ENCODE data around the gene CCDC183.

Gene CCDC183

DNA sequence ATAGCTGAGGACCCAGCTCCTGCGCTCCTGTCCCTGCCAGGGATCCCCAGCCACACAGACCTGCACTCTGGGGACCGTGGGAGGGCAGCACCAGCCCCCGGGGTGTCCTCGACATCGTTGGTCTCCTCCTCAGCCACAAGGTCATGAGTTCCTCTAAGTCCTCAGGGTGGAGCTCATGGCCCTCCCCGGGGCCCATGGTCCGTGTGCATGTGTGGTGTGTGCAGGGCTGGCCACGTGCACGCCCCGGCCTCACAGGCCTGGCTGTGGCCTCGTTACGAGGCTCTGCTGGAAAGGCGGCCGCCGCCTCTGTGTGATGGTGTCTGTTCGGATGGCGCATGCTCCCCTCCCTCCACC lies 30.0 kb downstream of the CCDC183 start:
- H3K4me3 ChIP-seq (ENCODE audit: low read length), result no peak overlapping the region
- H3K36me3 ChIP-seq (ENCODE audit: control insufficient read depth, low read length), result peaks cover 78% of the 10 kb centered on the region
- H3K27me3 ChIP-seq (ENCODE audit: control insufficient read depth, low read length), result no peaks in the 10 kb centered on the region
- H4K20me1 ChIP-seq (ENCODE audit: control insufficient read depth, insufficient read depth, low read depth, low read length), result no peaks in the 10 kb centered on the region; the same call in 1 of the 2 replicates
- TF ChIP-seq, protein P1, sequence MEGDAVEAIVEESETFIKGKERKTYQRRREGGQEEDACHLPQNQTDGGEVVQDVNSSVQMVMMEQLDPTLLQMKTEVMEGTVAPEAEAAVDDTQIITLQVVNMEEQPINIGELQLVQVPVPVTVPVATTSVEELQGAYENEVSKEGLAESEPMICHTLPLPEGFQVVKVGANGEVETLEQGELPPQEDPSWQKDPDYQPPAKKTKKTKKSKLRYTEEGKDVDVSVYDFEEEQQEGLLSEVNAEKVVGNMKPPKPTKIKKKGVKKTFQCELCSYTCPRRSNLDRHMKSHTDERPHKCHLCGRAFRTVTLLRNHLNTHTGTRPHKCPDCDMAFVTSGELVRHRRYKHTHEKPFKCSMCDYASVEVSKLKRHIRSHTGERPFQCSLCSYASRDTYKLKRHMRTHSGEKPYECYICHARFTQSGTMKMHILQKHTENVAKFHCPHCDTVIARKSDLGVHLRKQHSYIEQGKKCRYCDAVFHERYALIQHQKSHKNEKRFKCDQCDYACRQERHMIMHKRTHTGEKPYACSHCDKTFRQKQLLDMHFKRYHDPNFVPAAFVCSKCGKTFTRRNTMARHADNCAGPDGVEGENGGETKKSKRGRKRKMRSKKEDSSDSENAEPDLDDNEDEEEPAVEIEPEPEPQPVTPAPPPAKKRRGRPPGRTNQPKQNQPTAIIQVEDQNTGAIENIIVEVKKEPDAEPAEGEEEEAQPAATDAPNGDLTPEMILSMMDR (IDR thresholded peaks at IDR 0.05; ENCODE audit: low read depth, low read length, poor library complexity, severe bottlenecking), result no peak
- no peak for TF ChIP-seq EZH2phosphoT487 (IDR thresholded peaks at IDR 0.05; ENCODE audit: borderline replicate concordance, low read length)
- peaks cover 12% of the 10 kb centered on the region for H3K79me2 ChIP-seq (ENCODE audit: control insufficient read depth, low read length)
- no peaks in the 10 kb centered on the region for H3F3A ChIP-seq (ENCODE audit: control insufficient read depth, insufficient read depth)
- H3K27ac ChIP-seq (ENCODE audit: low read depth, low read length), result no peak overlapping the region
- H3K4me2 ChIP-seq (ENCODE audit: low read length), result no peak overlapping the region
- no peaks in the 10 kb centered on the region for H3K9me2 ChIP-seq (replicated peaks; ENCODE audit: control insufficient read depth, low read length)
- no peaks in the 10 kb centered on the region for H3K9me3 ChIP-seq (ENCODE audit: control insufficient read depth, insufficient read depth, low read length)
- no peaks in the 10 kb centered on the region for H3K4me1 ChIP-seq (ENCODE audit: control insufficient read depth, low read length)

DNA sequence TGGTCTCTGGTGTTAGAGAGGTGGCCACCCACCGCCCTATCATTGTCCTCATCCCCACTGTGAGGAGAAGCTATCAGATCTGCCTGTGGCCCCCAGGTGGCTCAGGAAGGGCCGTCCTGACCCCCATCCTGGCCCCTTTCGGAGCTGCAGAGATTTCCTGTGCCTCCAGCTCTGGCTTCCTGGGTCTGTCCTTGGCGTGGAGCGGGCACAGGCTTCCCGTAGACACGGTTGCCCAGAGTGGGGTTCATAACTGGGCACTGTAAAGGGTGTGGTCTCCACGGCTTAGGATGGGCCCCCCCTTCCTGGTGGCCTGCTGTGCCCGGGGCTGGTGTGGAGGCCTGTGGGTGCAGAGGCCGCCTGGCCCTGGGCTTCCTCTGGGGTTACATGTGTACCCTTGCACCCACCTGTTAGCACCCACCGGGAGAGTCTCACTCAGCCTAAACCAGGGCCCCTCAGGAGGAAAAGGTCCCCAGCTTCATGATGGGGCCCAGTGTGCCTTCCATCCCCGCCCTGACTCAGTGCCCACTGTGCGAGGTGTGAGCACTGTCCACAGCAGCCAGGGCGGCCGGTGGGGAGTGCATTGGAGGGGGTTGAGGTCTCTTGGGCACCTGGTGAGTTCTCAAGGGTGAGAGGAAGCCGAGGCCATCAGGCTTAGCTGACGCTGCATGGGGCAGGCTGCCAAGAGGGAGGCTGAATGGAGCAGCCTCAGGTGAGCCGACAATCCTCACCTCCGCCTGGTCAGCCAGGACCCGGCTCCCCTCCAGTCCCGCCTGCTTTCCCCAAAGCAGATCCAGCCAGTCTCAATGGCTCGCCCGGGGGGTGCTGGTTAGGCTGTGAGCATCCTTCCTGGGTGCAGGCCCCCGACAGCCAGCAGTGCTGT lies 30.8 kb downstream of the CCDC183 start:
- Histone ChIP-seq H3F3A (ENCODE audit: control insufficient read depth, insufficient read depth) (no peaks in the 10 kb centered on the region), H3K4me3 (ENCODE audit: low read length) (no peak overlapping the region), H3K4me1 (ENCODE audit: control insufficient read depth, low read length) (no peaks in the 10 kb centered on the region), H3K4me2 (ENCODE audit: low read length) (no peak overlapping the region), H4K20me1 (ENCODE audit: control insufficient read depth, insufficient read depth, low read depth, low read length) (no peaks in the 10 kb centered on the region; the same call in 1 of the 2 replicates), H3K27me3 (ENCODE audit: control insufficient read depth, low read length) (no peaks in the 10 kb centered on the region), H3K9me2 (replicated peaks; ENCODE audit: control insufficient read depth, low read length) (no peaks in the 10 kb centered on the region), H3K36me3 (ENCODE audit: control insufficient read depth, low read length) (peaks cover 85% of the 10 kb centered on the region), H3K9me3 (ENCODE audit: control insufficient read depth, insufficient read depth, low read length) (no peaks in the 10 kb centered on the region), H3K27ac (ENCODE audit: low read depth, low read length) (no peak overlapping the region), H3K79me2 (ENCODE audit: control insufficient read depth, low read length) (peaks cover 7% of the 10 kb centered on the region)
- TF ChIP-seq, protein P1 (IDR thresholded peaks at IDR 0.05; ENCODE audit: low read depth, low read length, poor library complexity, severe bottlenecking), result no peak
- TF ChIP-seq EZH2phosphoT487 (IDR thresholded peaks at IDR 0.05; ENCODE audit: borderline replicate concordance, low read length), result no peak

DNA sequence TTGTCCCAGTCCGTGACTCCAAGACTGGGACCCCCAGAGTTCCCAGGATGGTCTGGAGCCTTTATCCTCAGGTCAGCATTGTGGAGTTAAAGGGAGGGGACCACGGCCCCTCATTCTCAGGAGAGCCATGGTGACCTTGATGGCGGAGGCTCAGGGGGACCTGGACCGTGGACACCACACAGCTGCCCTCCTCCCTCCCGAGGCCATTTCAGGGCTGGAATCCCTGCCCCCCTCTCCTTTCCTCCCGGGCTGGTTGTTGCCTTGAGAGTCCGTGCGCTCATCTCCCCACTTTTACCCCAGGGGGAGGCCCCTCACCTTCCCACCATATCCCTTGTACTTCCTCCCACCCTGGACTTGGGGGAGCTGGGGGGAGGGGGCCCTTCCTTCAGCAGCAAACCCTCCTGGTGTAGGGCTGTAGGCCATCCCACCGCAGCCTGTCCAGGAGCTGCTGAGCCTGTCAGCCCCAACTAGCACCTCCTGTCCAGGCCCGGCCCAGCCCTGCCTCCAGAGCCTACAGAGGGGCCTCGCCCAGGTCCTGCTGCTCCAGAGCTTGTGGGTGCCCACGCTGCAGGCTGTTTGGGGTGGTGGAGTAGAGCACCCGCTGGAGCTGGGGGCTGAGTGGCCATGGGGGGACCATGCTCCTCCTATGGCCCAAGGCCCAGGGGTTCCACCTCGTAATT lies 31.8 kb downstream of the CCDC183 start:
- TF ChIP-seq, protein P1 (IDR thresholded peaks at IDR 0.05; ENCODE audit: low read depth, low read length, poor library complexity, severe bottlenecking), result no peak
- no peak for TF ChIP-seq EZH2phosphoT487 (IDR thresholded peaks at IDR 0.05; ENCODE audit: borderline replicate concordance, low read length)

More for the DNA sequence above, 31.8 kb downstream of the CCDC183 start:
- Histone ChIP-seq H3K4me3 (ENCODE audit: low read length) (no peak overlapping the region), H3K27ac (ENCODE audit: low read depth, low read length) (no peak overlapping the region), H3K4me1 (ENCODE audit: control insufficient read depth, low read length) (no peaks in the 10 kb centered on the region), H3K36me3 (ENCODE audit: control insufficient read depth, low read length) (peaks cover 94% of the 10 kb centered on the region), H3K79me2 (ENCODE audit: control insufficient read depth, low read length) (no peaks in the 10 kb centered on the region; the same call in none of the 2 replicates), H4K20me1 (ENCODE audit: control insufficient read depth, insufficient read depth, low read depth, low read length) (no peaks in the 10 kb centered on the region; the same call in 1 of the 2 replicates), H3K27me3 (ENCODE audit: control insufficient read depth, low read length) (no peaks in the 10 kb centered on the region), H3K4me2 (ENCODE audit: low read length) (no peak overlapping the region), H3K9me3 (ENCODE audit: control insufficient read depth, insufficient read depth, low read length) (no peaks in the 10 kb centered on the region), H3F3A (ENCODE audit: control insufficient read depth, insufficient read depth) (no peaks in the 10 kb centered on the region), H3K9me2 (replicated peaks; ENCODE audit: control insufficient read depth, low read length) (no peaks in the 10 kb centered on the region)

All from DOHH2 (cell line).